Islet of Langerhans (tissue), 1 donor: ENCODE measurements around the gene C19orf53.
"Not testable (repeated sequence)": the region's sequence is repeated elsewhere in the genome, so short reads cannot be mapped to it uniquely, and the experiment has no call there.

ENCODE experiments used
- FAIRE-seq: peaks from one replicate; lab custom pipeline; 2011; peaks lifted over from hg19 to GRCh38; lab: Jason Lieb, UNC

C19orf53 gene

DNA sequence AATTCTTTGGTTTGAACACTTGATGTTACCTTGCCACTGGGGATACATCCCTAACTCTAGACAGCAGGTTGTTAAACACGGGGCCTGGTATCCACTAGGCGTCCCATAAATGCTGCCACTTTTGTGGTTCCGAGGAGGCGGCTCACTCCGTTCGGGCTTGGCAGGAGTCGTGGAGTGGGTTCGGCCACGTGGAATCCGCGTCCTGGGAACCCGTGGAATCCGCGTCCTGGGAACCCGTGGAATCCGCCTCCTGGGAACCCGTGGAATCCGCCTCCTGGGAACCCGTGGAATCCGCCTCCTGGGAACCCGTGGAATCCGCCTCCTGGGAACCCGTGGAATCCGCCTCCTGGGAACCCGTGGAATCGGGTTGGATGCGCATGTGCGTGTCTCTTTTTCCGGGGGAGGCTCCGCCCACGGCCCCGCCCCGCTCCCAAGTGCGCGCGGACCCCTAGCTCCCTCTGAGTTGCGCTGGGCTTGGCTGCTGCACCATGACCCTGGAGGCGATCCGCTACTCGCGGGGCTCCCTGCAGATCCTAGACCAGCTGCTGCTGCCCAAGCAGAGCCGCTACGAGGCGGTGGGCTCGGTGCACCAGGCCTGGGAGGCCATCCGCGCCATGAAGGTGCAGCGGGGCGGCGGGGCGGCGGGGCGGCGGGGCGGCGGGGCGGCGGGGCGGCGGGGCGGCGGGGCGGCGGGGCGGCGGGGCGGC, 10.0 kb upstream of the C19orf53 start, which contains the start of gene MRI1:
TSS of gene MRI1 (plus strand) at position 422 of the 707 bp plus-strand sequence. CDS start at position 489, 67 bp downstream.
- no peak for FAIRE-seq

GRCh38 chr19:13764821-13765394, 9.3 kb upstream of the C19orf53 start:
- no peak for FAIRE-seq

DNA sequence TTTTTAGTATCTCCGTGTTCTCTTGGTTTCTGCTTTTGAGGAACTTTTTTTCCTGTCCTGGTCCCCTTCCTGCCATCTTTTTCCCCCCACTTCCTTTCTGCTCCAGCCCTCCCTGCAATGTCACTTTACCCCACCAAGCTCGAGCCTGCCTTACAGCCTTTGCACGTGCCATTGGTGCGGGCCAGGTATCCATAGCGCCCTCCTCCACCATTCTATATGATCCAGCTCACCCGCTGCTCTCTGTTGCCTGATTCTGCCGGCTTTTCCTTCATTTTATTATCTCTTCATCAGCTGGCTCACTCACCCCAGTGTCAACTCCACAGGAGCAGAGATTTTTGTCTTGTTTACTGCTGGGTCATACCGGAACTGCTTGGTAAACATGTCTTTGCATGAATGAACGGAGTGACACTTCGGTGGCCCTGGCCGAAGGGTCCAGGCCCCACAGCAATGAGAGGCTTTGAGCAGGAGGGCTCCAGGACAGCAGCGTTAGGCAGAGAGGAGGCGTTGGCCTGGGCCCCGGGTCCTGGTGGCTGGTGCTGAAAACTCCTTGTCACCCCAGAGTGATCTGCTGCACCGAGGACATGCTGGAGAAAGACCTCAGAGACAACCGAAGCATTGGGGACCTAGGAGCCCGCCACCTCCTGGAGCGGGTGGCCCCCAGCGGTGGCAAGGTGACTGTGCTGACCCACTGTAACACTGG, 8.7 kb upstream of the C19orf53 start:
- no peak for FAIRE-seq

GRCh38 chr19:13766095-13766481, 8.2 kb upstream of the C19orf53 start:
- no peak for FAIRE-seq

DNA sequence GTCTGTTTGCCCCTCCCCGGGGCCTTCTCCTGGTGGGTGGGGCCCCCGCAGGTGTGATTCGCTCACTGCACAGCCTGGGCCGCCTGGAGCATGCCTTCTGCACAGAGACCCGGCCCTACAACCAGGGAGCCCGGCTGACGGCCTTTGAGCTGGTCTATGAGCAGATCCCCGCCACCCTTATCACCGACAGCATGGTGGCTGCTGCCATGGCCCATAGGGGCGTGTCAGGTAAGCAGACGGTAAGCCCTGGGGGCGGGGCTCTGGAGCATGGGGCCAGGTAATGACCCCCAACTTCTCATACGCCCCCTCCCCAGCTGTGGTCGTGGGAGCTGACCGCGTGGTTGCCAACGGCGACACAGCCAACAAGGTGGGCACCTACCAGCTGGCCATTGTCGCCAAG, 5.7 kb upstream of the C19orf53 start:
- no peak for FAIRE-seq

- no peak for FAIRE-seq
Measured at GRCh38 chr19:13770013-13770635, 4.1 kb upstream of the C19orf53 start.

GRCh38 chr19:13778398-13778797, 4.1 kb downstream of the C19orf53 start:
- no peak for FAIRE-seq

DNA sequence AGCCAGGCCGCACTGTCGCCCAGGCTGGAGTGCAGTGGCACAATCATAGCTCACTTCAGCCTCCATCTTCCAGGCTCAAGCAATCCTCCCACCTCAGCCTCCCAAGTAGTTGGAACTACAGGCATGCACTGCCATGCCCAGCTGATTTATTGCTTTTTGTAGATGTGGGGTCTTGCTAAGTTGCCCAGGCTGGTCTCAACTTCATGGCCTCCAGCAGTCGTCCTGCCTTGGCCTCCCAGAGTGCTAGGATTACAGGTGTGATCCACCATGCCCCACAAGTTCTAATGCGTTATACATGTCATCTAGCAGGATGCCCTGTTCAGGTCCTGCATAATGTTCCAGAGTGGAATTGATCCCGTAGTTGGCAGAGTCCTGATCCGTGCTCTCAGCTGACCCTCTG, 4.6 kb downstream of the C19orf53 start:
- no peak for FAIRE-seq

GRCh38 chr19:13779794-13780193, 5.5 kb downstream of the C19orf53 start:
- FAIRE-seq, result not testable (repeated sequence)

GRCh38 chr19:13781547-13781946, 7.3 kb downstream of the C19orf53 start:
- no peak for FAIRE-seq

- FAIRE-seq, result no peak
Measured at GRCh38 chr19:13782537-13782936, 8.3 kb downstream of the C19orf53 start.

DNA sequence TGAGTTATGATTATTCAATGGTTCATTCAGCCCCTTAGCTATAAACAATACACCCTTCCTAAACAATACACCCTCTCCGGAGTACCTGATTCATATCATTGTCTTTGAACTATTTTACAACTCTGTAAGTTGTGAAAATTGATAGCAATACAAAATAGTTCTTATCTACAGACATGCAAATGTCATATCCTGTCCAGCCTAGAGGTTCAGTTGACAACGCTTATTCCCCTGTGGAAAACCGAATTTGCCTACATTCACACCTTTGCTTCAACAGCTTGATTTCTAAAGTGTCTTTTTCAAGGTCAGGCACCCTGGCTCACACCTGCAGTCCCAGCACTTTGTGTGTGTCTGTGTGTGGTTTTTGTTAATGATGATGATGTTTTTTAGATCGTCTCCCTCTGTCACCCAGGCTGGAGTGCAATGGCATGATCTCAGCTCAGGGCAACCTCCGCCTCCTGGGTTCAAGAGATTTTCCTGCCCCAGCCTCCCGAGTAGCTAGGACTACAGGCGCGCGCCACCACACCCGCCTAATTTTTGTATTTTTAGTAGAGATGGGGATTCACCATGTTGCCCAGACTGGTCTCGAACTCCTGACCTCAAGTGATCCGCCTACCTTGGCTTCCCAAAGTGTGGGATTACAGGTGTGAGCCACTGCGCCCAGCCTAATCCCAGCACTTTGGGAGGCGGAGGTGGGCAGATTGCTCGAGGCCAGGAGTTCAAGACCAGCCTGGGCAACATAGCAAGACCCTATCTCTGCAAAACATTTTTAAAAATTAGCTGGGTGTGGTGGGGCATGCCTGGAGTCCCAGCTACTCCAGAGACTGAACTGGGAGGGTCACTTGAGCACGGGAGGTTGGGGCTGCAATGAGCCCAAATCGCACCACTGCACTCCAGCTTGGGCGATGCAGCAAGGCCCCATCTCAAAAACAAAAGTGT, 9.6 kb downstream of the C19orf53 start:
- no peak for FAIRE-seq

GRCh38 chr19:13784731-13785452, 10.6 kb downstream of the C19orf53 start:
- no peak for FAIRE-seq

GRCh38 chr19:13788991-13789390, 14.7 kb downstream of the C19orf53 start:
- no peak for FAIRE-seq

GRCh38 chr19:13790354-13790753, 16.1 kb downstream of the C19orf53 start:
- FAIRE-seq, result no peak

DNA sequence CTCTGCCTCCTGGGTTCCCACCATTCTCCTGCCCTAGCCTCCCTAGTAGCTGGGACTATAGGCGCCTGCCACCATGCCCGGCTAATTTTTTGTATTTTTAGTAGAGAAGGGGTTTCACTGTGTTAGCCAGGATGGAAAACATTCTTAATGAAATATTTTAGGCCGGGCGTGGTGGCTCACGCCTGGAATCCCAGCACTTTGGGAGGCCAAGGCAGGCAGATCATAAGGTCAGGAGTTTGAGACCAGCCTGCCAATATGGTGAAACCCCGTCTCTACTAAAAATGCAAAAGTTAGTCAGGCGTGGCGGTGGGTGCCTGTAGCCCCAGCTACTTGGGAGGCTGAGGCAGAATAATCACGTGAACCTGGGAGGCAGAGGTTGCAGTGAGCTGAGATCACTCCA, 19.1 kb downstream of the C19orf53 start:
- not testable (repeated sequence) for FAIRE-seq

- FAIRE-seq, result no peak
Measured at GRCh38 chr19:13794398-13794756, 20.1 kb downstream of the C19orf53 start.

DNA sequence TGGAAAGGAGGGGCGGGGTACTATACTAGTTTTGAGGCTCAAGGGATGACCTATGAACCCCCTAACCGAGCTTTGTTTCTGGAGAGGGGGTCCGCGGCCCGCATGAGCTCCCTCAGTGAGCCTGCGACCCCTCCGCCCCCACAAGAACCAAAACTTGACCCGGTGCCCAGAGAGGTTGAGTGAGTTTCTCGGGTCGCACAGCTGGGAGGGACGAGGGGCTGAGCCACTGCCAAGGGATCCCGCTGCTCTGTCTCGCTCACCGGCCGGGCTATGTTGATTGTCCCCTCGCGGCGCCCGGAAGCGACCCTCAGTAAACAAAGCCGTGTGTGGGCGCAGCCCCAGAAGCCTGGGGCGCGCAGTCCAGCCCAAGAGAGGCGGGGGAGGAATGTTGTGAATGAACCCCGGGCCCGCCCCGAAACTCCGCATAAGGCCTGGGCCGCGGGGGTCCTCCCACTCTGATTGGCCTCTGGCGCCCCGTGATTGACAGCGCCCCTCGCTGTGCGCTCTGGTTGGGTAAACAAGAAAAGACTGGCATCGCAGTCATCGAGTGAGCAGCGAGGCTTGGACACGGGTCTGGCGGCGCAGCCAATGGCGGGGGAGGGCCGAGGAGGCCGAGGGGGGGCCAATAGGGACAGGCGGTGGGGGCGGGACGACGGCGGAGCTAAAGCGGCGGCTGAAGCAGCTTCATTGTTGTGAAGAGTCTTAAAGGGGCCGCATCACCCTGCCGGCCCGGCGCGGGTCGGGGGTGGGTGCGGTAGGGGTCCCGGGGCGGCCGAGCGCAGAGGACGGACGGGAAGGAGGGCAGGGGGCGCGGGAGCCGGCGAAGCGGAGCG, 20.7 kb downstream of the C19orf53 start, which contains the start of gene ZSWIM4:
TSS of gene ZSWIM4 (plus strand) at position 687 of the 833 bp plus-strand sequence. CDS start 206 bp downstream, outside the sequence.
- FAIRE-seq, result no peak

GRCh38 chr19:13795595-13796300, 21.5 kb downstream of the C19orf53 start:
- FAIRE-seq, result no peak
